COLO829 (cell line): ENCODE data around the gene RUNX3.

Experiments used
- DNase-seq: peaks from one replicate; pipeline ENCODE4 v3.0.0; 2012; ENCODE audit warnings: low spot score

The RUNX3 gene

GRCh38 chr1:24963099-24963872, 33.2 kb upstream of the RUNX3 start:
- no peak for DNase-seq

GRCh38 chr1:24961961-24962861, 32.1 kb upstream of the RUNX3 start:
- DNase-seq, result no peak

DNA sequence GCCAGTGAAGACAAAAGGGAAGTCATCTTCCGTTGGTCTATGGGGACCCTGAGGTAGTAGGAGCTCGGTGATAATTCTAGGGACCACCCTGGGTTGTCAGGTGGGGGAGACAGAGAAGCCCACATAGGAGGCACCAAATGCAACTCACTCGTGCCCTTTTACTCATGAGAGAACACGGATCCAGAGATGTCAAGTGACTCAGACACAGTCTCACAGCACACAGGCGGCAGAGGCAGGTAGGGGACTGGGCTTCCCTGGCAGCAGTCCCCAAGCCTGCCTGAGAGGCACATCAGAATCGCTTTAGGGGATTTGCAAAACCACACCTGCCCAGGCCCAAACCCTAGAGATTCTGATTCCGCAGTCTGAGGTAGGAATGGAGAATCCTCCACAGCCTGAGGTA, 31.3 kb upstream of the RUNX3 start:
- no peak for DNase-seq

GRCh38 chr1:24960071-24960801, 30.2 kb upstream of the RUNX3 start:
- DNase-seq, result no peak

DNA sequence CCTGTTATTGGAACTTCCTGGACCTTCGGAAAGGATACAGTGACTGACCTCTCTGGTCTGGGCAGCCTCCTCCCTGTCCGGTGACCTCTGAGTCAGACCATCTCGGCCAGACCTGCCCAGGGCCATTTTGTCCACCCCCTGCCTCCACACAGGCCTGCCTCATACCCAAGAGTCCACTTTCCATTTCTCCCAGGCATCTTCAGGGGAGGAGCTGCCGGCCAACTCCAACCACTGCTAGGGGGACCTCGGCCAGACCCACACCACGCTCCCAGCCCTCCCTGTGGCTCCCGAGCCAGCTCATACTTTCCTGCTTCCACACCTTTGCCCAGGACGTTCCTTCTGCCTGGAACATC, 29.5 kb upstream of the RUNX3 start:
- peak; percentile 40 for DNase-seq

DNA sequence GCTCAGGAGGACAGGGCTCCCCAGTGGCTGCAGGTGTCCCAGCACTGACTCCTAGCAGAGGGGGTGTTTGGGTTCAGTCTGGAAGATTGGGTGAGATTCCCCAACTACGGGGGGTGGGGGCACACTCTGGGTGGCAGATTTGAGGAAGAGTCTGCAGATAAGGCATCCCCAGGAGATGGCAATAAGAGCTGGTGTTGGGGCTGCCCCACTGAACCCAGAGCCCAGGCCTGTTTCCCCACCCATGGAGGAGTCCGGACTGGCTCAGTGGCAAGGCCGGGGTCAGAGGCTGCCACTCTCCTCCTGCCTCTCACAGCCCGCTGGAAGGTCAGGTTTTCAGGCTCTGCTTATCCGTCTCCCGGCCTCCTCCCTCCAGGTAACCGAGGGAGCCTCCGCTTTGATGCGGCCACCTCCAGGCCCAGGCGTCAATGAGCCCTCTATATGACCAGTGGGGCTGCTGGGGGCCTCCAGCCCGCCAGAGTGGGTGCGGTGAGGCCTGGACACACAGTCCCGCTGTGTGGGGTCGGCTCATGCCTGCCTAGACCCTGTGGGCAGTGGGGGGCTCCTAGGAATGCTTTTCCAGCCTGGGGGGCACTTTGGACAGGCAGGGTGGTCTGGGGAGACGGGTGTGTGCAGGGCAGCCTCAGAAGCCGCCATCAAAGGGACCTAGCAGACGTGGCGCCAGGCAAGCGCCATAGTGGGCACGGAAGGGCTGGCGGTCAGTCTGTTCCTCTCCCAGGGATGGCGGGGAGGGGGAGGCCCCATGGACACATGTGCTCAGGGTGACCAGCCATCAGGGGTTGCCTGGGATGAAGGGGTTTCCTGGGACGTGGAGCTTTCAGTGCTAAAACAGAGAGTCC, 28.9 kb upstream of the RUNX3 start:
- DNase-seq, result no peak

- no peak for DNase-seq
Observed at GRCh38 chr1:24957808-24958752, 28.0 kb upstream of the RUNX3 start.

GRCh38 chr1:24957016-24957807, 27.1 kb upstream of the RUNX3 start:
- no peak for DNase-seq

- DNase-seq, result no peak
Observed at GRCh38 chr1:24955779-24956365, 25.8 kb upstream of the RUNX3 start.

- DNase-seq, result peak; percentile 42
Observed at GRCh38 chr1:24955161-24955560, 25.1 kb upstream of the RUNX3 start.

- no peak for DNase-seq
Observed at GRCh38 chr1:24954631-24955030, 24.6 kb upstream of the RUNX3 start.

GRCh38 chr1:24954022-24954421, 23.9 kb upstream of the RUNX3 start:
- no peak for DNase-seq

GRCh38 chr1:24952413-24952841, 22.4 kb upstream of the RUNX3 start:
- no peak for DNase-seq

DNA sequence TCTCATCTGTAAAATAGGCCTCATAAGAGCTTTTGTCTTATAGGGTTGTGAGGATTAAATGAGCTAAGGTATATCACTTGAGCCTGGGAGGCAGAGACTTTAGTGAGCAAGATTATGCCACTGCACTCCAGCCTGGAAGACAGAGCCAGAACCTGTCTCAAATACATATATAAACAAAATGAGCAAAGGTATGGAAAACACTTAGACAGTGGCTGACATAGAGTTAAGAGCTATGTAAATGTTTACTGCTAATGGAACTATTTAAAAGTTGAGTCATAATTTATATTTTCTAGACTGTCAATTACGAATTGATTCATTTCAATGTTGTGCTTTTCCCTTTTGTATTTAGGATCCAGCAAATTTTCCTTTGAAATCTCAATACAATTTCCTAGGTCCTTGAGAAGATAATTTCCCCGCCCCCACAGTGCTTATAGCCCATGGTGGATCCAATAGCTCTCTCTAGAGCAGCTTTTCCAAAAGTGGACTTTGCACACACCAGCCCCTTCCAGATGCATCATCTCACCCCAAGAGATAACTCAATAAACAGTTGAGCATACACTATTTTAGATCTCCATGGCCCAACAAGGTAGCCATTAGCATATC, 21.8 kb upstream of the RUNX3 start:
- DNase-seq, result no peak

DNA sequence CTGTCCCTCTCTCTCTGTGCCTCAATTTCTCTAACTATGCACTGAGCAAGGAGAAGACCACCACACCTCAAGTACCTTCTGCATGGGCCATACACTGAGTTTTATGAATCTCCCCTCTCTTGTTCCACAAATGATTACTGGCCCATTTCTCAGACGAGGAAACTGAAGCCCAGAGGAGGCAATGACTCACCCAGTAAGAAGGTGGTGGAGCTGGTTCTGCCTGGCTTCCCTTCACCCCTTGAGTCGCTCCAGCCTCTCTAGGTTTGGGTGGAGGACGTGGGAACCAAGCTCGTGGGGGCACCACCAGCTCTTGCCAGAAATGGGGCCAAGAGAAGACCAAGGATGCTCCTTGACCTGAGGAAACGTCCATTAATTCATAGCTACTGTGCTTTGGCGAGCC, 21.3 kb upstream of the RUNX3 start:
- no peak for DNase-seq

DNA sequence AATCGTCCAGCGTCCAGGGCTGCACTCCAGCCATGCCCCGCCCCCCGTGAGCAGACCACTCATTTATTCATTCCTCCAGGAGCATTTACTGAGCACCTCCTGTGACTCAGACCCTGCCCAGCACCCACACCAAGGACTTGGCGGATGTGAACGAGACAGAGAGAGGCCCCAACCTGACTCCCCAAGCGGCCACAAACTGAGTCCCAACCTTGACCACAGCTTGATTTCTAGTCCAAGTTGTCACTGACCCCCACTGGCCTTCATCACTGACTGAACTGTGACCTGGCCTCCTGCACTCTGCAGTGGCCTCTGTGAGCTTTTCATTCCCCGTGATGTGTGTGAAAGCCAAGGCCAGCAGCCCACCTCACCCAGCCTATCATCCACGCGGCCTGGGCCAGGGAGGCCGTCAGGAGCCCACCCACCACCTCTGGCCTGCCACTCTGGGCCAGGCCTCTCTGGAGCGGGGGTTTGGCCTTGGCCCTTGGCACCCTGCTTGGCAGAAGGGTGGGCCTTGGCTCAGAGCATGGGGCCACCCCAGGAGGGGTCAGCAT, 19.3 kb upstream of the RUNX3 start:
- DNase-seq, result no peak

DNA sequence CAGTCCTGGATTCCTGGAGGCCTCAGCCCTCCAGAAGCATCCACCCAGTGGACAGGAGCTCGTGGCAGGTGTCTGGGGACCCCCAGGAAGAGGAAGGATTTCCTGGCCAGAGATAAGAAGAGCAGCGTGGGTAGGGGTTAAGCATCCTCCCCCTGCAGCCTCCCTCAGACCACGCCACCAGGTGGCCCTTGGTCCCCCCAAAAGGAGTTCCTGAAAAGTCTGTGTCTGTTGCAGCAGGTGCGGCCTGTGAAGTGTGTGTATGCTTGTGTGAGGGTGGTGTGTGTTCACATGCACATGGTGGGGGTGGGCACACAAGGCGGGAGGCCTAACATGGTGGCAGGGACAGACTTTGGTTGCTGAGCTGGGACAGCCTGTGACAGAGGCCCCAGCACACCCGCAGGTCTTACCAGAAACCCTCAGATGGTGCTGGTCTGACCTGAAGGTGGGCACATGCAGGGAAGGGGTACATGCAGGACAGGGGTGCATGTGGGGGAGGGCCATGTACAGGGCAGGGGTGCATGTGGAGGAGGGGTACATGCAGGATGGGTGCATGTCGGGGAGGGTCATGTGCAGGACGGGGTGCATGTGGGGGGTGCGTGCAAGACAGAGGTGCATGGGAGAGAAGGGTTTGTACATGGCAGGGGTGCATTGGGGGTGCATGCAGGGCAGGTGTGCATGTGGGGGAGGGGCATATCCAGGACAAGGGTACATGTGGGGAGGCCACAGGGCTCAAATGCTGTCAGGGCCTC, 18.2 kb upstream of the RUNX3 start:
- no peak for DNase-seq
